ENCODE results near the gene ITGA4.

ITGA4 gene

DNA sequence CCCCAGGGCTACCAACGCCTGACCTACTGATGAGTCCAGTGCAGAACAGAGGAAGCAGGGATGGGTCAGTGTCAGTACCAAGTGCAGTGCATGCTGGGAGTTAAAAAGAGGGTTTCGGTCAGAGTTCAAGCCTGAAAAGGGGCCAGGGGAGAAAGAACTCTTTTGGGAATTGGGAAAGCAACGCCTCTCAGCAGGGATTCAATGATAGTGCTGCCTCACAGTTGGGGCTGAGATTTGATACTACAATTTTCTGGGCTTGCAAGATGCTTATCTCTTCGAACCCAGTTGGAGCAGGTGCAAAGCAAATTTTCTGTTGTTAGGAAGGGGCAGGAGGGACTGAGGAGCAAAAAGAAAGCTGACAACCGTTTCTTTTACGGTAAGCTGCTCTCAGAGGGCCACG, 117.1 kb downstream of the ITGA4 start:
- no peak for DNase-seq (ENCODE audit: low spot score)

DNA sequence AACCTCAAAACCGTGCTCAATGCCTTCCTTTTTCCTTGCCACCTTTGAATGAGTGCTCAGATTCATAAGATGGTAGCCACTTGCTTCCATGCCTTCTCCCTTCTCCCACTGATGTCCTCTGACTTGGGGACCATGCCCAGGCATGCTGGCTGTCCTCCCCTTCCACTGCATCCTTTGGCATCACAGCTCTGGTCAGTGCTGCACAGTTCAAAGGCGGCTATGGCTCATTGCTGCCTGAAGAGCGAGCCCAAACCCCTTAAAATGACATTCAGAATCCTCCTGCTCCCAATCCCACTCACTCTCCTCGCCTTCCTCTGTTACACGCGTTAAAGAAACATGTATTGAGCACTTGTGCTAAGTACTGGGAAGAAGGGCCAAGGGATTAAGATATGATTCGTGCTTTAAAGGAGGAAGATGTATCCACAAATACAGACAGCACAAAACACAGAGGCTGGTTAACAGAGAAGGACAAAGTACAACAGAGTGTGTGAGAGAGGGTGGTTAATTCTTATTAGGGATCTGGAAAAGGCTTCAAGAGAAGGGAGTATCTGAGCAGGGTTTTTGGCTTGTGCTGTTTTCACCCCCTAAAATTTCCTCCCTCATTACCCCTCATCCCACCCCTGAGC, 118.0 kb downstream of the ITGA4 start:
- DNase-seq (ENCODE audit: low spot score): no peak

DNA sequence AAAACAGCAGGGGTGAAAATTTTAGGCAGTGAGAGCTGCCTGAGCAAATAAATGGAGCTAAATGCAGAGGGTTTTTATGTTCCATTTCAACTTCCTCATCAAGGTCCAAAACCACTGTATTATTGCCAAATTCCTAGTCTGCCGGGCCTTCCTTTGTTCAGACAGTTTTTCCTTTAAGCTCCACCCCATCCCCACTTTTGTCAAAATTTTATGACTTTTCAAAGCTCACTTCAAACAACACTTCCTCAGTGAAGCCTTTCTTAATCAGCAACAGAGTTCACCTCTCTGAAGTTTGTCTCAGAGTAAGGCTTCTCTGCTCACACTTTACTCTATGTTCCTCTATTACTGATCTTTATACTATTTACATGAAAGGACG, 118.5 kb downstream of the ITGA4 start:
- no peak for DNase-seq (ENCODE audit: low spot score)

DNA sequence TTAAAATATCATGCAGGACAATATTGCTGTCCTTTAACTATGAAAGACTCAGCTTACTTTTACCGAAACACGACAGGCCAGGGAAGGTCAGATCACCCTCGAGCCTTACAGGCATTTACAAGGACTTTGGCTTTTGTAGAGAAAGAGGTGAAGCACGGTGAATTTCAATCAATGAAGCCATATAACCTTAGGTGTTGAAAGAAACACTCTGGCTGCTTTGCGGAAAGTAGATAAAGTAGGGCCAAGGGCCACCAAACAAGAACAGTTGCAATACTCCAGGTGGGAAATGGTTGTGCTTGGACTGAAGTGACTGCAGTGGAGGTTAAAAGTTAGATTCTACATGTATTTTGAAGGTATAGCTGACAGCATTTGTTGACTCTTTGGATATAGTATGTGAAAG, 119.2 kb downstream of the ITGA4 start:
- DNase-seq (ENCODE audit: low spot score): no peak

DNA sequence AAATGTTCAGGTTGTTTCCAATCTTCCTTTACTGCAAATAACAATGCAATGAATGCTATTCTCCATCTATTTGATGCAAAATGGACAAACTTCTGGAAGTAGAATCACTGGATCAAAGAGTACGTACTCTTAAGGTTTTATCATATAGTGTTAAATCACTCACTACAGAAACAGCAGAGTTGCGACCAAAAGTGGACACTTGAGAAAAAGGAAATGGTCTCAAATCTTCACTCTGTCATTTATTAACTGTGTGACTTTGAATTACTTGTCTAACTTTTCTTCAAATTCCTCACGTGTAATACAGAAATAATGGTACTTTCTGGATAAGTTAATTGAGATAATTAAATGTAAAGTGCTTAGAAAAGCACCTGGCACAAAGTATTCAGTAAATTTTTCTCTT, 121.6 kb downstream of the ITGA4 start:
- no peak for DNase-seq (ENCODE audit: low spot score)

DNA sequence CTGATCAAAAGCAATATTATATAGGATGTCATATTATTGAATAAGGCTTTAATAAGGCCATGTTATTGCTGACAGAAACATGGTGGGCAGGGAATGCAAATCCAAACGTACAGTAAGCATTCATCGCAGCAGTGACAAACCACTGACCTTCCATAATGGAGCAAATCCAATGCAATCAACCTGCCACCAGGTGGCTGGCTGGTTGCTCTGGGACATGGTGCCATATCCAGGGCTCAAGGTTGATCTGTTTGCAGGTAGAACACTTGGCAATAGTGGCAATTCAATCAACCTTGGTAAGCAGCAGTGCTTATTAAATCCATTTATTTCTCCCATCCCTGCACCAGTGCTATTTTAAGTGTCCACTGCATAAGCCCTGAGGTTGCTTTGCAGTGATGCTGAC, 124.3 kb downstream of the ITGA4 start:
- no peak for DNase-seq (ENCODE audit: low spot score)

DNA sequence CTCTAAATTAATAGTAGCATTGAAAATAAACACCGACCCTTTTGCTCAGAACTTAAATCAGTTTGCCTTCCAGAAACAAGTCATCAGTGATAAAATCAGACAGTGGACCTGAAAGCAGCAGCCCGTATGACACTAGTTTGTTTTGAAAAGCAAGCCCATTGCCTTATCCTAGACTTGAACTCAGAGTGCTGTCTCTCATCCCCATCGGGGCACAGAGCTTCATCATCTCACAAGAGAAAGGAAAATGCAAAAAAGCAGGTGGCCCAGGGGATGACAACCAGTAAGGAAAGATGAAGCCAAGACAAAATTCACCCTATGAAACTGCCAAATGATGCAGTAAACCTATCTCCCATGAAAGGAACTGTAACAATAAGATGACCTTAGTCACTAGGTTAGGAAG, 128.5 kb downstream of the ITGA4 start:
- DNase-seq (ENCODE audit: low spot score): no peak
